ENCODE data around the gene RPP40. TPM values are rescaled to one million over a fixed set of nuclear protein-coding genes. Genes with fewer than 3 reads are reported as not detected.

Gene RPP40
- polyA plus RNA-seq, 2 of the 4 experiments (the other 2 are of a cell fraction), result 17.8 to 33.9 TPM

- TF ChIP-seq FOSL2 (IDR thresholded peaks at IDR 0.05) (no peak), FOSL2 (CRISPR knock-in tag; IDR thresholded peaks at IDR 0.05) (no peak), PBX3 (IDR thresholded peaks at IDR 0.05) (no peak), CBX8 (IDR thresholded peaks at IDR 0.05) (no peak)
Measured at GRCh38 chr6:5012519-5012918, 8.7 kb upstream of the RPP40 start (continued).

- no peak for FAIRE-seq
- Histone ChIP-seq H3K4me3 (no peak overlapping the region), H3K4me2 (no peak overlapping the region), H3K4me1 (no peaks in the 10 kb centered on the region), H3K27ac (no peak overlapping the region), H3K9me3 (peaks cover 4% of the 10 kb centered on the region; the same call in 1 of the 3 replicates)
- no peak for TF ChIP-seq CEBPB (IDR thresholded peaks at IDR 0.05)
- TF ChIP-seq FOSL2 (IDR thresholded peaks at IDR 0.05), result no peak
- TF ChIP-seq FOSL2 (CRISPR knock-in tag; IDR thresholded peaks at IDR 0.05), result no peak
- TF ChIP-seq ELK1 (IDR thresholded peaks at IDR 0.05; ENCODE audit: low read depth, low read length), result no peak
- TF ChIP-seq FOXS1 (CRISPR knock-in tag; IDR thresholded peaks at IDR 0.05), result no peak
- TF ChIP-seq CHD4 (IDR thresholded peaks at IDR 0.05; ENCODE audit: borderline replicate concordance), result no peak
- TF ChIP-seq PHF8 (IDR thresholded peaks at IDR 0.05; ENCODE audit: borderline replicate concordance, low read depth), result no peak
- no peak for TF ChIP-seq HES2 (IDR thresholded peaks at IDR 0.05)
- no peak for TF ChIP-seq TFCP2L1 (CRISPR knock-in tag; IDR thresholded peaks at IDR 0.05)
- no peak for TF ChIP-seq E2F6 (IDR thresholded peaks at IDR 0.05; ENCODE audit: borderline replicate concordance, low read depth)
- no peak for TF ChIP-seq BCL3 (IDR thresholded peaks at IDR 0.05)
- no peak for TF ChIP-seq MYC (IDR thresholded peaks at IDR 0.05; ENCODE audit: borderline replicate concordance, low read length)
- no peak for TF ChIP-seq SMC3 (IDR thresholded peaks at IDR 0.05)
- no peak for TF ChIP-seq ZFP36 (IDR thresholded peaks at IDR 0.05; ENCODE audit: borderline replicate concordance, partially characterized antibody)
- no peak for TF ChIP-seq POLR2A (IDR thresholded peaks at IDR 0.05; ENCODE audit: low read length)
- ATAC-seq, result no peak
- WGBS (ENCODE audit: missing lambda C conversion rate), result 76% methylated on average over 12 of the region's 12 CpGs
- ChIA-PET CTCF (no interaction called here), POLR2A (no interaction called here)
- no peak for DNase-seq (ENCODE audit: low read depth in 1 of 2, low spot score in 1 of 2)
Measured at GRCh38 chr6:5011346-5011745, 7.5 kb upstream of the RPP40 start.

GRCh38 chr6:5007531-5007930 is 3.7 kb upstream of the RPP40 start:
- CTCF ChIA-PET, result interaction anchor here (0.9 kb wide), 1 partner anchor 107 kb away, joined by 3 read pairs; no protein-coding TSS in a partner anchor
- WGBS (ENCODE audit: missing lambda C conversion rate), result 90% methylated on average over 3 of the region's 3 CpGs
- no peak overlapping the region for H3K27ac ChIP-seq
- no peak overlapping the region for H3K4me3 ChIP-seq
- FAIRE-seq (no peak), DNase-seq (ENCODE audit: low read depth in 1 of 2, low spot score in 1 of 2) (no peak), ATAC-seq (no peak)
- no peak overlapping the region for H3K4me2 ChIP-seq
- peaks cover 4% of the 10 kb centered on the region; the same call in 1 of the 3 replicates for H3K4me1 ChIP-seq
- no peaks in the 10 kb centered on the region for H3K9me3 ChIP-seq
- TF ChIP-seq HOXB13 (CRISPR knock-in tag; IDR thresholded peaks at IDR 0.05; ENCODE audit: low read depth) (no peak), E2F6 (IDR thresholded peaks at IDR 0.05; ENCODE audit: borderline replicate concordance, low read depth) (no peak), NPAS2 (CRISPR knock-in tag; IDR thresholded peaks at IDR 0.05; ENCODE audit: borderline replicate concordance) (no peak), HDAC2 (IDR thresholded peaks at IDR 0.05) (no peak), MAFK (IDR thresholded peaks at IDR 0.05; ENCODE audit: partially characterized antibody) (no peak), KDM1A (IDR thresholded peaks at IDR 0.05; ENCODE audit: low read depth) (no peak)
- POLR2A ChIA-PET, result interaction anchor here (0.7 kb wide), 1 partner anchor 885 kb away, joined by 3 read pairs; no protein-coding TSS in a partner anchor
